Measurements from ENCODE around the gene RTEL1.

Gene RTEL1

GRCh38 chr20:63627129-63627750 lies 30.9 kb upstream of the RTEL1 start (continued):
- TF ChIP-seq ATF2 (tag by site-specific recombination; IDR thresholded peaks at IDR 0.05; ENCODE audit: low read depth) = no peak
- no peak for TF ChIP-seq GLI4 (tag by site-specific recombination; IDR thresholded peaks at IDR 0.05)
- no peak for TF ChIP-seq ZNF266 (tag by site-specific recombination; IDR thresholded peaks at IDR 0.05; ENCODE audit: low read depth)
- TF ChIP-seq SCRT2 (tag by site-specific recombination; IDR thresholded peaks at IDR 0.05) = peak; percentile 72; the same call in 1 of the 2 replicates
- no peak for TF ChIP-seq PRDM1 (tag by site-specific recombination; IDR thresholded peaks at IDR 0.05)
- TF ChIP-seq ZNF660 (tag by site-specific recombination; IDR thresholded peaks at IDR 0.05) = no peak
- 0 out of 2 replicates have a peak, but pooled peaks have one; percentile 3 for TF ChIP-seq ZNF585B (tag by site-specific recombination; IDR thresholded peaks at IDR 0.05)
- no peak for TF ChIP-seq ZBTB6 (tag by site-specific recombination; IDR thresholded peaks at IDR 0.05)
- no peak for TF ChIP-seq ZNF23 (tag by site-specific recombination; IDR thresholded peaks at IDR 0.05; ENCODE audit: borderline replicate concordance)
- TF ChIP-seq SCRT1 (tag by site-specific recombination; IDR thresholded peaks at IDR 0.05; ENCODE audit: borderline replicate concordance) = no peak; the same call in 1 of the 2 replicates
- no peak for TF ChIP-seq ZNF548 (tag by site-specific recombination; IDR thresholded peaks at IDR 0.05)
- no peak for TF ChIP-seq ZNF677 (tag by site-specific recombination; IDR thresholded peaks at IDR 0.05)
- no peak for TF ChIP-seq ZNF433 (tag by site-specific recombination; IDR thresholded peaks at IDR 0.05; ENCODE audit: low read depth)
- TF ChIP-seq ZNF621 (tag by site-specific recombination; IDR thresholded peaks at IDR 0.05) = no peak
- TF ChIP-seq HIC1 (tag by site-specific recombination; IDR thresholded peaks at IDR 0.05) = peak; percentile 81
- TF ChIP-seq GFI1B (tag by site-specific recombination; IDR thresholded peaks at IDR 0.05) = no peak
- TF ChIP-seq ZNF280C (tag by site-specific recombination; IDR thresholded peaks at IDR 0.05) = no peak
- TF ChIP-seq ZSCAN23 (tag by site-specific recombination; IDR thresholded peaks at IDR 0.05) = no peak
- no peak for TF ChIP-seq ELK4 (IDR thresholded peaks at IDR 0.05; ENCODE audit: borderline replicate concordance, low read depth, low read length)
- no peak for TF ChIP-seq ZNF184 (tag by site-specific recombination; IDR thresholded peaks at IDR 0.05)
- no peak for TF ChIP-seq ZNF248 (tag by site-specific recombination; IDR thresholded peaks at IDR 0.05)
- TF ChIP-seq KLF16 (tag by site-specific recombination; IDR thresholded peaks at IDR 0.05) = peak; percentile 89
- no peak for TF ChIP-seq ZNF416 (tag by site-specific recombination; IDR thresholded peaks at IDR 0.05)
- 0 out of 2 replicates have a peak, but pooled peaks have one; percentile 33 for TF ChIP-seq HOXC10 (CRISPR knock-in tag; IDR thresholded peaks at IDR 0.05)
- no peak for TF ChIP-seq ZNF544 (tag by site-specific recombination; IDR thresholded peaks at IDR 0.05)
- no peak for TF ChIP-seq ZFP3 (tag by site-specific recombination; IDR thresholded peaks at IDR 0.05; ENCODE audit: low read depth)
- TF ChIP-seq ZNF792 (tag by site-specific recombination; IDR thresholded peaks at IDR 0.05) = no peak
- no peak for TF ChIP-seq ZNF157 (tag by site-specific recombination; IDR thresholded peaks at IDR 0.05)
- TF ChIP-seq ZNF777 (tag by site-specific recombination; IDR thresholded peaks at IDR 0.05; ENCODE audit: borderline replicate concordance) = no peak; the same call in 1 of the 2 replicates
- peak; percentile 50 for TF ChIP-seq GLIS1 (tag by site-specific recombination; IDR thresholded peaks at IDR 0.05)
- no peak for TF ChIP-seq ZNF19 (tag by site-specific recombination; IDR thresholded peaks at IDR 0.05; ENCODE audit: low read depth)
- TF ChIP-seq ZNF501 (tag by site-specific recombination; IDR thresholded peaks at IDR 0.05) = peak; percentile 75; the same call in 1 of the 2 replicates
- no peak for TF ChIP-seq OVOL3 (tag by site-specific recombination; IDR thresholded peaks at IDR 0.05)
- peak; percentile 44; the same call in 1 of the 2 replicates for TF ChIP-seq KLF10 (tag by site-specific recombination; IDR thresholded peaks at IDR 0.05)
- TF ChIP-seq GLIS2 (tag by site-specific recombination; IDR thresholded peaks at IDR 0.05) = peak; percentile 82

All from HEK293 (cell line).